ENCODE results near the gene GPC6.

DNA sequence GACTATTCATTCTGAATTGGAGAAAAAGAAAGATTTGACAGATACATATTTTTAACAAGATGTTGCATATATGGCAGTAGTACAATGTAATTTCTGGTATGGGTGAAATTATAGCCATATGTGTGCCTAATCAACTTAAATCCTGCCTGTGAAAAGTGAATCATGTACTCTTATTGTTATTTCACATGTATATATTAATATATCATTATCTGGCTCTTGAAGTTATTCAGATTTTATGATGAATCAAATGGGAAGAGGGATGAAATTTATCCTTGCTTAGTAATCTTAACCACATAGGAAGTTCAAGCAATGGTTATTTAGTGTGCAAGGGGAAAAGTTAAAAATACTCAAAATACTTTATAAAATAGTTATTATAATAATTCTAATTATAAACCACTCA, 80.5 kb downstream of the GPC6 start:
- TF ChIP-seq, protein P1, sequence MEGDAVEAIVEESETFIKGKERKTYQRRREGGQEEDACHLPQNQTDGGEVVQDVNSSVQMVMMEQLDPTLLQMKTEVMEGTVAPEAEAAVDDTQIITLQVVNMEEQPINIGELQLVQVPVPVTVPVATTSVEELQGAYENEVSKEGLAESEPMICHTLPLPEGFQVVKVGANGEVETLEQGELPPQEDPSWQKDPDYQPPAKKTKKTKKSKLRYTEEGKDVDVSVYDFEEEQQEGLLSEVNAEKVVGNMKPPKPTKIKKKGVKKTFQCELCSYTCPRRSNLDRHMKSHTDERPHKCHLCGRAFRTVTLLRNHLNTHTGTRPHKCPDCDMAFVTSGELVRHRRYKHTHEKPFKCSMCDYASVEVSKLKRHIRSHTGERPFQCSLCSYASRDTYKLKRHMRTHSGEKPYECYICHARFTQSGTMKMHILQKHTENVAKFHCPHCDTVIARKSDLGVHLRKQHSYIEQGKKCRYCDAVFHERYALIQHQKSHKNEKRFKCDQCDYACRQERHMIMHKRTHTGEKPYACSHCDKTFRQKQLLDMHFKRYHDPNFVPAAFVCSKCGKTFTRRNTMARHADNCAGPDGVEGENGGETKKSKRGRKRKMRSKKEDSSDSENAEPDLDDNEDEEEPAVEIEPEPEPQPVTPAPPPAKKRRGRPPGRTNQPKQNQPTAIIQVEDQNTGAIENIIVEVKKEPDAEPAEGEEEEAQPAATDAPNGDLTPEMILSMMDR (IDR thresholded peaks at IDR 0.05) = no peak
- TF ChIP-seq EZH2 (IDR thresholded peaks at IDR 0.05) = no peak
- no peak for TF ChIP-seq EZH2phosphoT487 (IDR thresholded peaks at IDR 0.05)

Measured in neural progenitor cell (in vitro differentiated cells).